Lung (tissue), 12 donors: Measurements from ENCODE around the gene CST4. TPM values are rescaled to one million over a fixed set of nuclear protein-coding genes. Genes with fewer than 3 reads are reported as not detected.

Experiments used
- ATAC-seq: fragments of 200-7000 bp; cut with Tn5 transposase; one replicate; pipeline ENCODE4 v1.9.1; 2020; ENCODE audit warnings: moderate number of reproducible peaks; ENCODE audit not compliant: insufficient read depth, low FRiP score
- DNase-seq, 3 donors: peaks; one replicate each; pipeline ENCODE4 v3.0.0-alpha.2; 2013 to 2017
- H3K27ac ChIP-seq, 2 donors: one replicate each; pipeline ENCODE4 v1.5.1; 2013; ENCODE audit warnings: mild to moderate bottlenecking in 2 of 2, moderate library complexity in 2 of 2, control low read depth in 1 of 2, inconsistent platforms in 1 of 2, low read depth in 1 of 2, low read length in 1 of 2
- H3K27me3 ChIP-seq, 3 donors: one replicate each; pipeline ENCODE4 v1.5.1; 2013; ENCODE audit warnings: low read length in 2 of 3; ENCODE audit not compliant: control insufficient read depth in 3 of 3, insufficient read depth in 3 of 3
- H3K36me3 ChIP-seq, 4 donors: one replicate each; pipeline ENCODE4 v1.5.1; 2013; ENCODE audit warnings: low read length in 4 of 4, mild to moderate bottlenecking in 1 of 4, moderate library complexity in 1 of 4; ENCODE audit not compliant: control insufficient read depth in 4 of 4, insufficient read depth in 4 of 4
- H3K4me1 ChIP-seq, 5 donors: one replicate each; pipeline ENCODE4 v1.5.1; 2013; ENCODE audit warnings: low read length in 5 of 5, mild to moderate bottlenecking in 2 of 5, moderate library complexity in 1 of 5; ENCODE audit not compliant: control insufficient read depth in 5 of 5, insufficient read depth in 5 of 5
- H3K4me3 ChIP-seq: one replicate; pipeline ENCODE4 v1.5.1; 2013; ENCODE audit warnings: mild to moderate bottlenecking, control low read depth, moderate library complexity
- H3K9ac ChIP-seq, 2 donors: one replicate each; pipeline ENCODE4 v1.5.1; 2013; ENCODE audit warnings: low read length in 2 of 2, control low read depth in 1 of 2; ENCODE audit not compliant: insufficient read depth in 1 of 2
- H3K9me3 ChIP-seq, 4 donors: one replicate each; pipeline ENCODE4 v1.5.1; 2013; ENCODE audit warnings: low read length in 3 of 4, mild to moderate bottlenecking in 1 of 4, moderate library complexity in 1 of 4; ENCODE audit not compliant: control insufficient read depth in 4 of 4, insufficient read depth in 3 of 4
- WGBS, 2 donors: extraction: QIAGEN DNeasy Blood & Tissue Kit; methylation state at CpG; one replicate each; pipeline ENCODE4 v1.1.7; 2013; 5-methylcytosine and 5-hydroxymethylcytosine counted together
- polyA plus RNA-seq, 2 donors: library from polyadenylated mRNA; stranded (reverse); fragments of 200-250 nt; gene quantifications; one replicate each; pipeline ENCODE4 v1.2.1, GENCODE V29; 2013
- total RNA-seq, 2 donors: library from RNA; depleted of rRNA in 1 of 2; stranded (reverse); fragments of >200 nt in 1 of 2; gene quantifications; one replicate each; pipeline ENCODE4 v1.2.1, GENCODE V29; 2014 to 2021
- TF ChIP-seq, protein P1 (sequence below): IDR thresholded peaks from 2 replicates; pipeline ENCODE4 v1.5.1; 2012; ENCODE audit warnings: mild to moderate bottlenecking; ENCODE audit errors: control extremely low read depth, extremely low read depth
- donor health status: control.
- donor health status: control.
- donor health status: Bipolar disorder and iron deficiency.
- donor health status: healthy.
- donor health status: DM: yes; HTN: yes; CAD: no.

CST4 gene
- total and polyA plus RNA-seq, 4 donors: not detected

DNA sequence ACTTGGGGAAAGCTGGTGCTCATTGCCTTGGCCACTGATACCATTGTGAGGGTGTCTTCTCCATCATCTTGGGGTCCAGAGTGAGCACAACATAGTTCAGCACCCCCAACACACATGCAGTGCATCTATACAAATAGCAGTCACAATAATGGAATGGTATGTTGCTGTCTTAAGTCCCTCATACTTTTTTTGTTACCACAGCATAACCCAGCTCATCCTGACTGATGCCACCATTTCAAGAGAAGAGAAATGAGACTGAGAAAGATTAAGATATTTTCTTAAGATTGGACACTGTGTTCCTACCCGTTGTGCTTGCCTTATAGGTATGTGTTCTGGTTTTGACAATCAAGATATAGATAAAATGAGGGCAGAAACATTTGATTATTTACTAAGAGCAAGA, 15.6 kb downstream of the CST4 start:
- TF ChIP-seq, protein P1, sequence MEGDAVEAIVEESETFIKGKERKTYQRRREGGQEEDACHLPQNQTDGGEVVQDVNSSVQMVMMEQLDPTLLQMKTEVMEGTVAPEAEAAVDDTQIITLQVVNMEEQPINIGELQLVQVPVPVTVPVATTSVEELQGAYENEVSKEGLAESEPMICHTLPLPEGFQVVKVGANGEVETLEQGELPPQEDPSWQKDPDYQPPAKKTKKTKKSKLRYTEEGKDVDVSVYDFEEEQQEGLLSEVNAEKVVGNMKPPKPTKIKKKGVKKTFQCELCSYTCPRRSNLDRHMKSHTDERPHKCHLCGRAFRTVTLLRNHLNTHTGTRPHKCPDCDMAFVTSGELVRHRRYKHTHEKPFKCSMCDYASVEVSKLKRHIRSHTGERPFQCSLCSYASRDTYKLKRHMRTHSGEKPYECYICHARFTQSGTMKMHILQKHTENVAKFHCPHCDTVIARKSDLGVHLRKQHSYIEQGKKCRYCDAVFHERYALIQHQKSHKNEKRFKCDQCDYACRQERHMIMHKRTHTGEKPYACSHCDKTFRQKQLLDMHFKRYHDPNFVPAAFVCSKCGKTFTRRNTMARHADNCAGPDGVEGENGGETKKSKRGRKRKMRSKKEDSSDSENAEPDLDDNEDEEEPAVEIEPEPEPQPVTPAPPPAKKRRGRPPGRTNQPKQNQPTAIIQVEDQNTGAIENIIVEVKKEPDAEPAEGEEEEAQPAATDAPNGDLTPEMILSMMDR: no peak
- no peaks in the 10 kb centered on the region for H3K36me3 ChIP-seq
- ATAC-seq: no peak
- H3K4me1 ChIP-seq: peaks cover 0 to 2% (median 0%) of the 10 kb centered on the region in 5 donors
- 90 to 94% methylated on average over 1 of the region's 1 CpG for WGBS, 2 donors
- H3K27ac ChIP-seq: no peak overlapping the region
- no peak for DNase-seq
- no peak overlapping the region for H3K4me3 ChIP-seq
- no peaks in the 10 kb centered on the region for H3K9me3 ChIP-seq
- no peaks in the 10 kb centered on the region for H3K27me3 ChIP-seq
- no peak overlapping the region for H3K9ac ChIP-seq

DNA sequence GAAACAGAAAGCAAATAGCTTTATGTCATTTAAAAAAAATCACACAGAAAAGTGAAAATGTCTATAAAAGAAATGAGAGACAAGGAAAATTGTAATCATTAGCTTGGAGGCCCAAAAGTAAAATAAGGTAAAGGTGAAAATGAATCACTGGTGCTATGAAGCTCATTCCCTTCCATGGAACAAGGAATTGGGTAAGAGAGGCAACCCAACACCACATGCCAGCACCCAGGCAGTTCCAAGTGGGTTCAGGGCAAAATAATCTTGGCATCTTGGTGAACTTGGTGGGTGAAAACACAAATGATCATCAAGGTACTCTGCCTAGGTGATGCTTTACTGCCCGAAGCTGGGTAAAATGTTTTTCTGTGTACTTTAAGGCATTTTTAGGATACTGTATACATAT, 16.7 kb downstream of the CST4 start:
- DNase-seq (no peak), ATAC-seq (no peak)
- Histone ChIP-seq H3K36me3 (no peaks in the 10 kb centered on the region), H3K4me3 (no peak overlapping the region), H3K9ac (no peak overlapping the region), H3K27ac (no peak overlapping the region), H3K27me3 (no peaks in the 10 kb centered on the region), H3K4me1 (peaks cover 0 to 4% (median 0%) of the 10 kb centered on the region in 5 donors), H3K9me3 (peaks cover 0 to 3% (median 0%) of the 10 kb centered on the region in 4 donors)
- 98 to 100% methylated on average over 1 of the region's 1 CpG for WGBS, 2 donors
- TF ChIP-seq, protein P1: no peak

DNA sequence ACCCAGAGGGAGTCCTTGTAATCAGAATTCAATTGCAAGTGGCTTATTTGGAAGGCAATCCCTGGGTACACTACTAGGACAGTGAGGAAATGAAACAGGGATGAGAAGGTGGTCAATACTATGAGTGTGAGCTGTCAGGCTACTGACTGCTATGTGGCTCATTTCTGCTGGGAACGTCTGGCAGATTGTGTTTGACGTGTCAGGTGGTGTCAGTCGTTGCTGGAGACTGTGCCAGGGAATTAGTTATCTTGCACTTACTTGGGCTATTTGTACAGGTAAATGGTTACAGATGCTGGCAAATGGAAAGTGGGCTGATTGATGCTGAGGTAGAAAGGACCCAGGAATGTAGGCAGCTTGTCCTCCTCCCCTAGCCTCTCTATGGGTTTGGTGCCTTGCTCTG, 17.4 kb downstream of the CST4 start:
- peaks cover 0 to 3% (median 0%) of the 10 kb centered on the region in 4 donors for H3K9me3 ChIP-seq
- H3K36me3 ChIP-seq: no peaks in the 10 kb centered on the region
- H3K4me1 ChIP-seq: peaks cover 0 to 7% (median 0%) of the 10 kb centered on the region in 5 donors
- no peak overlapping the region for H3K4me3 ChIP-seq
- WGBS, 2 donors: 76 to 80% methylated on average over 3 of the region's 3 CpGs
- TF ChIP-seq, protein P1: no peak
- H3K27ac ChIP-seq: no peak overlapping the region
- H3K9ac ChIP-seq: no peak overlapping the region
- H3K27me3 ChIP-seq: no peaks in the 10 kb centered on the region
- no peak for DNase-seq
- ATAC-seq: no peak

DNA sequence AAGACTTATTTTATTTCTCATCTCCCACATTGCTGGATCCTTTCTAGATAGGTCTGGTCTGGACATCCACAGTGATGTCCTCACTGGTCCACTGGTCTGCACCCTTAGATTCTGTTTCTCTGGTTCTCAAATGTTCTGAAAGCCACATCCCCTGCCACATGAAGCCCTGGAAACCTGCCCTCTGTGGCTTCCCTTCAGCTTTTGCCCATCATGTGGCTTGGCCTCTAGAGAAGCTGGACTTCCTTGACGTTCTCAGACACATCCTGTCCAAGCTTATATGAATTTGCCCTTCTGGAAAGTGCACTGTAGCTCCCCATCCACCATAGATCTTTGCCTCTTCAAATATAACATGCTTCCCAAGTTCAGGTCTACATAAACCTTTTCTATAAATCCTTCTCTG, 18.5 kb downstream of the CST4 start:
- ATAC-seq (no peak), DNase-seq (no peak)
- no peak overlapping the region for H3K27ac ChIP-seq
- no peaks in the 10 kb centered on the region for H3K27me3 ChIP-seq
- H3K4me1 ChIP-seq: peaks cover 0 to 8% (median 0%) of the 10 kb centered on the region in 5 donors
- no peaks in the 10 kb centered on the region for H3K36me3 ChIP-seq
- H3K4me3 ChIP-seq: no peak overlapping the region
- H3K9me3 ChIP-seq: peaks cover 0 to 3% (median 0%) of the 10 kb centered on the region in 4 donors
- WGBS, 2 donors: 18 to 23% methylated on average over 1 of the region's 1 CpG
- no peak overlapping the region for H3K9ac ChIP-seq
- TF ChIP-seq, protein P1: no peak
